Measurements from ENCODE around the gene SAMD7. TPM values are rescaled to one million over a fixed set of nuclear protein-coding genes. Genes with fewer than 3 reads are reported as not detected.
A peak's percentile ranks its signal among the peaks of the same experiment; 100 is the strongest.

Gene SAMD7, protein sequence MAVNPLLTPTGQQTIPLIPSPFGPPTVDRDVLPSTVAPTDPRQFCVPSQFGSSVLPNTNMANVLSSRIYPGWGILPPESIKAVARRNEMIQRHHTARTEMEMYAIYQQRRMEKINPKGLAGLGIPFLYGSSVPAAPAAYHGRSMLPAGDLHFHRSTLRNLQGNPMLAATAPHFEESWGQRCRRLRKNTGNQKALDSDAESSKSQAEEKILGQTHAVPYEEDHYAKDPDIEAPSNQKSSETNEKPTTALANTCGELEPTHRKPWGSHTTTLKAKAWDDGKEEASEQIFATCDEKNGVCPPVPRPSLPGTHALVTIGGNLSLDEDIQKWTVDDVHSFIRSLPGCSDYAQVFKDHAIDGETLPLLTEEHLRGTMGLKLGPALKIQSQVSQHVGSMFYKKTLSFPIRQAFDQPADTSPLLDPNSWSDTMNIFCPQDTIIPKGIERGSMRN
- not detected in 2 replicates for total RNA-seq

DNA sequence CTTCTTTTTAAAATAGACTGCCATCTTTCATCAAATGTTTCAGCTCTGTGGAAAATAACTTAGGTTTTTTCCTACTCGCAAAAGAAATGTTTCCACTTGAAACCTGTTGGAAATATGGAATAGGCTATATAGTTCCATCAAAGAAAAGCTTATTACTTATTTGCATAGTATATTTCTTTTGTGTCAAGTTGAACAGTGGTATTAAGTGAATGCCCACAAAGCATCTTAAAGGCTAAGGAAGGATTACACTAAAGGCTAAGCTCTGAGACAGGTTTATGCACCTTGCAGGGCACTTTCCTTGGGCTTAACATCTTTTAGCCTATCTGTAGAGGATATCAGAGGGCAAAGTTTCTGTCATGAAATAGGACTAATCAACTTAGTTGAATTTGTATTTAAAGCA is at the start of gene SAMD7:
TSS of gene SAMD7 (plus strand) at position 301 of the 400 bp plus-strand sequence. CDS start 7,927 bp downstream, outside the sequence.
- no peaks in the 10 kb centered on the region for H3K36me3 Mint-ChIP-seq (ENCODE audit: low read depth)
- H3K9me3 Mint-ChIP-seq: no peaks in the 10 kb centered on the region
- no peak for DNase-seq (ENCODE audit: low spot score)
- peaks cover 7% of the 10 kb centered on the region for H3K27me3 Mint-ChIP-seq (ENCODE audit: insufficient read depth)
- H3K4me3 Mint-ChIP-seq: no peak within 1 kb of the TSS
- no peak within 1 kb of the TSS for H3K27ac Mint-ChIP-seq
- intact Hi-C loops (cut with micrococcal nuclease): no loop called here
- H3K4me1 Mint-ChIP-seq (ENCODE audit: low read depth): no peaks in the 10 kb centered on the region

DNA sequence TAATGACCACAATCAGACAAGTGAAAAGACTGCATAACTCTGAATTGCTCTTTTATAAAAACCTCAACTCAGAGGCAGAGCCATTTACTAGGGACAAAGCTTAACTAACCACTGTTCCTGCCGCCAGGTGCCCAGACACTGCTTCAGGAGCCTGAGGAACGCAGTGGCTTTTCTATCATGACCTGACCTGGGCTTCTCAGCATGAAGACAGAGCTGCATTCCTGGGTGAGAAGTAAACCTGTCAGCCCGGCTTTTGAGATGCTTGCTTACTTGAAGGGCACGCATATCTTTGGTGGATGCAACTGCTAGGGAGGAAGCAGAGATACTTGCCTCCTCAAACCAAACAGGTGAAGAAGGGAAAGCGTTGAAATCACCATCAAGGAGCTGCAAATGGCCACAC is 49.5 kb upstream of the SAMD7 start:
- no peak for DNase-seq (ENCODE audit: low spot score)
- intact Hi-C loops (cut with micrococcal nuclease): loop anchor here (5.0 kb wide), 2 partner anchors 310 to 550 kb away; no protein-coding TSS in a partner anchor
- H3K27me3 Mint-ChIP-seq (ENCODE audit: insufficient read depth): peaks cover 26% of the 10 kb centered on the region
- H3K9me3 Mint-ChIP-seq: no peaks in the 10 kb centered on the region
- H3K36me3 Mint-ChIP-seq (ENCODE audit: low read depth): peaks cover 1% of the 10 kb centered on the region
- H3K4me3 Mint-ChIP-seq: no peak overlapping the region
- peaks cover 24% of the 10 kb centered on the region for H3K4me1 Mint-ChIP-seq (ENCODE audit: low read depth)
- H3K27ac Mint-ChIP-seq: no peak overlapping the region

DNA sequence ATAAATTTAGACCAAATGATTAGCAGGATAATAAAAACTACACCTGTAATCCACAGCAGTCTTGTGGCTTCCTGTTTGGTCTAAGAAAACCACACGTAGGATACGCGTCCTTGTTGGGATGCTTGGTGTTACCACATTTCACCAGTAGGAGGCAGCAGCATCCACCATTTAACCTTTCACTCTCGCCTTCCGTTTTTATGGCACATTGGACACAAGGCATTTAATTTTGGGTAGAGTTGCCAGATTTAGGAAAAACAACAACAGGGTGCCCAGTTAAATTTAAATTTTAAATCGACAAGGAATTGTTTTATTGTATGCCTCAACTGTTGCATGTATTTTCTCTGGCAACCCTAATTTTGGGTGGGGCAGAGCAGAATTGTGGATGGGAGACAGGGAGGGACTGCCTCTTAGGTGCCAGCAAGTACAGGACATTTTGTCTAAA is 47.9 kb upstream of the SAMD7 start:
- intact Hi-C loops (cut with micrococcal nuclease): loop anchor here (1.0 to 5.0 kb wide), 8 partner anchors 50 to 949 kb away; partner anchors contain the start of genes GPR160 and SEC62
- Mint-ChIP-seq H3K36me3 (ENCODE audit: low read depth) (peaks cover 1% of the 10 kb centered on the region), H3K4me3 (no peak overlapping the region), H3K27me3 (ENCODE audit: insufficient read depth) (peaks cover 25% of the 10 kb centered on the region), H3K4me1 (ENCODE audit: low read depth) (peaks cover 24% of the 10 kb centered on the region), H3K27ac (no peak overlapping the region), H3K9me3 (no peaks in the 10 kb centered on the region)
- peak; percentile 44 for DNase-seq (ENCODE audit: low spot score)

DNA sequence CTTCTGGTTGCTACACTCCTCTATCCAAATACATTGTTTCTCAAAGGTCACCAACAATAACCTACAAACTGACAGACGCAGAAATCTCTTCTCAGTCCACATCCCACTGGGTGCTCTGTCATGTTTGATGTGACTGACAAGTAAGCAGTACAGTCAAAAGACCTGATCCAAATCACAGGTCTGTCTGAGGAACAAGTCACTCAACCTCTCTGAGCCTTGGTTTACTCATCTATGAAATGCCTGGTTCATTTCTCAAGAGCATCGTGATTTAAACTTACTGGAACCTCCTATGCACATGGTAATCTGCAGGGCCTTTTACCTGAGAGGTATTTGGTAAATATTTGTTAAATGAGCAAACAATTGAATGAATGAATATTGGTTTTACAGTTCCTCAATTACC is 47.1 kb upstream of the SAMD7 start:
- H3K36me3 Mint-ChIP-seq (ENCODE audit: low read depth): peaks cover 1% of the 10 kb centered on the region

DNA sequence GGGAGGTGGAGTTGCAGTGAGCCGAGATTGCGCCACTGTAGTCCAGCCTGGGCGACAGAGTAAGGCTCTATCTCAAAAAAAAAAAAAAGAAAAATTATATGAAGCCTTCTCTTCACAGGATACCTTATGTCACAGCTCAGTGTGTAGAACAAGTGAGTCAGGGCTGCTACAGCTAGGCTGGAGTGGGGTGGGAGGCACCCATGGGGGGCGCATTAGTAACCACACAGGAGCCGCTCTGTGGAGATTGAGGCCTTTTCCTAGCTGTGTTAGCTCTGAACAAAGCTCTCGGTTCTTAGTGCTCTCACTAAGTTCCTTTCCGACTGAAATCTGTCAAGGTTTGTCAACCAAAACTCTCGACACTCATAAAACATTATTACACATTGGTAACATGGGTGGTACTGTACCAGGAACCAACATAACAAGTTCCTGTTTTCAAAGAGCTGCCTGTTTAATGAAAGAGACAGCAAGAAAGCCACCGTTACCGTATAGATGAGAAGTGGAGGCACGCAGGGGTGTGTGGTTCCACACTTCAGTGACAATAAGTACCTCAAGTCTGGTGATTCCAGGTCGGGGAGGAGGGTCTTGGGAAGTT is 46.1 kb upstream of the SAMD7 start:
- Mint-ChIP-seq H3K4me1 (ENCODE audit: low read depth) (peaks cover 32% of the 10 kb centered on the region), H3K4me3 (no peak overlapping the region), H3K27me3 (ENCODE audit: insufficient read depth) (peaks cover 22% of the 10 kb centered on the region), H3K27ac (no peak overlapping the region), H3K9me3 (no peaks in the 10 kb centered on the region), H3K36me3 (ENCODE audit: low read depth) (peaks cover 1% of the 10 kb centered on the region)
- no peak for DNase-seq (ENCODE audit: low spot score)
- intact Hi-C loops (cut with micrococcal nuclease): no loop called here

More for the DNA sequence above, 47.1 kb upstream of the SAMD7 start:
- Mint-ChIP-seq H3K9me3 (no peaks in the 10 kb centered on the region), H3K27ac (no peak overlapping the region), H3K27me3 (ENCODE audit: insufficient read depth) (peaks cover 24% of the 10 kb centered on the region), H3K4me1 (ENCODE audit: low read depth) (peaks cover 24% of the 10 kb centered on the region), H3K4me3 (no peak overlapping the region)
- intact Hi-C loops (cut with micrococcal nuclease): loop anchor here (5.0 kb wide), 2 partner anchors 308 to 548 kb away; no protein-coding TSS in a partner anchor
- DNase-seq (ENCODE audit: low spot score): no peak

DNA sequence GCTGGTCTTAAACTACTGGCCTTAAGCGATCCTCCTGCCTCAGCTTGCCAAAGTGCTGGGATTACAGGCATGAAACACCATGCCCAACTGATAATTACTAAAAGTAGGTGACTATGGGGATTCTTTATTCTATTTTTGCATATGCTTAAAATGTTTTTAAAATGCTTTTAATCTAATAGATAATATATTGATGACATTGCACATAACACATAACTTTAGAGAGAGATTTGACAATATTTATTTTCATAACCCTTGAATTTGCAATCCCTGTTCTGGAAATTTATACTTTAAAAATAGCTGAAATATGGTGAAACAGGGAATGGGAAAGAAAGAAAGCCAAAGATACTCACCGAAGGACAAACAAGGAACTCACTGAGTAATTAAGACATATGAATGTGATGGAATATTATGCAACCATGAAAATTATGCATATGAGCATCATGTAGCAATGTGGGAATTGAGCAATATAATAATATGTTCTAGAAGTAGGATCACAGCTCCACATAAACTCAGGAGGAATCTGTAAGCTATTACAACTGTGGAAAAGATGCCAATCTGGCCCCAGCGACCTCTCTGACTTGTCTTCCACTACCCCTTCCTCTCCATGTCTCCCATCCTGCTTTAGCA is 43.7 kb upstream of the SAMD7 start:
- Mint-ChIP-seq H3K27ac (no peak overlapping the region), H3K9me3 (no peaks in the 10 kb centered on the region), H3K4me3 (no peak overlapping the region), H3K36me3 (ENCODE audit: low read depth) (peaks cover 3% of the 10 kb centered on the region), H3K27me3 (ENCODE audit: insufficient read depth) (peaks cover 11% of the 10 kb centered on the region), H3K4me1 (ENCODE audit: low read depth) (peaks cover 50% of the 10 kb centered on the region)
- DNase-seq (ENCODE audit: low spot score): no peak
- intact Hi-C loops (cut with micrococcal nuclease): no loop called here

DNA sequence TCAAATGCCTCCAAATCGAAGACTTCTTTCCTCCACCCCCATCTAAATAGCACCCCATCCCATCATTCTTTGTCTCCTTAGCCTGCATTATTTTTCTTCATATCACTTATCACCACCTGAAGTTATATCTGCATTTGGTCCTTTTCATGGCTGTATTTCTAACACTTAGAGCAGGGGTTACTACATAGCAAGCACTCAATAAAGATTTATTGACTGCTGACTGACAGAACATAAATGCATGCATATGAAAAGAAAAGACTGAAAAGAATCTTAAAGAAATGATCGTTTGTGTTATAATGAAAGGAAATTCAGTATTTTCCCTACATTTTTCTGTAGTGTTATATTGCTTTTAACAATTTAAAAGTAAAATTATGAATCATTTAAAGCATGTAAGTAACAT is 43.0 kb upstream of the SAMD7 start:
- intact Hi-C loops (cut with micrococcal nuclease): no loop called here
- Mint-ChIP-seq H3K4me3 (no peak overlapping the region), H3K4me1 (ENCODE audit: low read depth) (peaks cover 48% of the 10 kb centered on the region), H3K27ac (no peak overlapping the region), H3K27me3 (ENCODE audit: insufficient read depth) (peaks cover 8% of the 10 kb centered on the region), H3K36me3 (ENCODE audit: low read depth) (peaks cover 3% of the 10 kb centered on the region), H3K9me3 (no peaks in the 10 kb centered on the region)
- no peak for DNase-seq (ENCODE audit: low spot score)

DNA sequence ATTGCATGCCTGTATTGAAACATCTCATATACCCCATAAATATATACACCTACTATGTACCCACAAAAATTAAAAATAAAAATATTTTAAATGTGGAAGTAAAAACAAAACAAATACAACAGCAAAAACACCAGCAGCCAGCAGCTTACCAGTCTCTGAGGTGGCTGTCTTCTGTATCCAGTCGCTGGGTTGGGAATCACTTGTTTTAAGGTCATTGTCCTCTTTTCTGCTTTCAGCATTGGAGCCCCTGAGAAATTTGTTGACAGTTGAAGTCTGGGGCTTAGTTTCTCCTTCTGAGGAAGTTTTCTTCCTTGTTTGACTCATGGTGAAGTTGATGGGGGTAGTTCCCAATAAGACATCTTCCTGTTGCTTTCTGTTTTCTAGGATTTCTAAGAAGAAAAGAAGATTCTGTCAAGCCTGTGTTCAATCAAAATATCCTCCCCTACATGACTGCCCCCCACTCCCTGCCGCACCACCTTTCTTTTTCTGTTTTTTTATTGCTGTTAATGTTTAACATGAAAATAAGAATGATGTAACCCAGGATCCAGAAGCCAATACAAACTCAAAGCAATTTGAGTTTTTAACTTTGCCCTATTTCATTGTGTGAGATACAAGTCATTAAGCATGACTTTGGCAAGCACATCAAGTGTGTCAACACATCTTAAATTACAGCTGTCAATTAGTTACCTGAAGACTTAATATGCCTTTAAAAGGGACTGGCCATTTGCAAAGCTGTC is 41.7 kb upstream of the SAMD7 start, which contains the start of gene LRRC31:
TSS of gene LRRC31 (minus strand) at position 452 of the 737 bp plus-strand sequence. CDS start at position 324, 128 bp downstream.
- H3K9me3 Mint-ChIP-seq: no peaks in the 10 kb centered on the region
- no peak within 1 kb of the TSS for H3K4me3 Mint-ChIP-seq
- H3K27ac Mint-ChIP-seq: no peak within 1 kb of the TSS
- DNase-seq (ENCODE audit: low spot score): no peak
- peaks cover 37% of the 10 kb centered on the region for H3K4me1 Mint-ChIP-seq (ENCODE audit: low read depth)
- intact Hi-C loops (cut with micrococcal nuclease): no loop called here
- peaks cover 3% of the 10 kb centered on the region for H3K36me3 Mint-ChIP-seq (ENCODE audit: low read depth)
- H3K27me3 Mint-ChIP-seq (ENCODE audit: insufficient read depth): peaks cover 2% of the 10 kb centered on the region

DNA sequence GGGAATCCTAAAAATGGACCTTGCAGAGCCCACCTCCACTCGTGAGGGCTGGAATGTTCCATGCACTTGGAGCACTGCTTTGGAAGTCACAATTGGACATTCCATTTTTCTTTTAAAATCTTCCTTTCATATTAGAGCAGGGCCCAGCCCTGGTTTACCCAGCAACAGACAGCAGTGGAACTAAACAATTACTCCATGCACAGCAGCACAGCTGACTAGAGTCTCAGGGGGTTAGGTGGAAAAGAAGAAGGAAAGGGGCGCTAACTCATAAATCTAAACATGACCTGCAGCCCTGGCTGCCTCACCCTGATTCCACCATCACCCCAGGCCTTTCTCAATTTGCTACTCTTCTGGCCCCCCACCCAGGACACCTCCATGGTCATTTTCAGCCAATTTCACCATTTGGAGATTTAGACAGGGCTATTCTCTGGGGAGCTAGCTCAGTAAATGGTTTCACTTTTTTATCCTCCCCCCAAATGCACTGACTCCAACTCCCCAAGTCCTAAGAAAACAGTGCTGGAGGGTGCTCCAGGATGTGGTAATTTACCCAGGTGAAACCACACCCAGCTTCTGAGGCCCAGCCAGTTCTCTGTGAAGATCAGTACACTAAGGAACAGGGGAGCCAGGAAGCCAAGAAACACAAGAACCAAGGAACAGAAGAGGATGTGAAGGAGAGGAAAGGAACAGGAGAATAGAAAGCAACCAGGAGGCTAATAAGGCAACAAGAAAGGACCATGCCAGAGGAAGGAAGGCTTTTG is 40.1 kb upstream of the SAMD7 start:
- Mint-ChIP-seq H3K27ac (no peak overlapping the region), H3K4me3 (peak overlapping the region; percentile 1), H3K4me1 (ENCODE audit: low read depth) (peaks cover 26% of the 10 kb centered on the region), H3K36me3 (ENCODE audit: low read depth) (peaks cover 2% of the 10 kb centered on the region), H3K9me3 (no peaks in the 10 kb centered on the region), H3K27me3 (ENCODE audit: insufficient read depth) (no peaks in the 10 kb centered on the region)
- DNase-seq (ENCODE audit: low spot score): peak; percentile 5
- intact Hi-C loops (cut with micrococcal nuclease): no loop called here

DNA sequence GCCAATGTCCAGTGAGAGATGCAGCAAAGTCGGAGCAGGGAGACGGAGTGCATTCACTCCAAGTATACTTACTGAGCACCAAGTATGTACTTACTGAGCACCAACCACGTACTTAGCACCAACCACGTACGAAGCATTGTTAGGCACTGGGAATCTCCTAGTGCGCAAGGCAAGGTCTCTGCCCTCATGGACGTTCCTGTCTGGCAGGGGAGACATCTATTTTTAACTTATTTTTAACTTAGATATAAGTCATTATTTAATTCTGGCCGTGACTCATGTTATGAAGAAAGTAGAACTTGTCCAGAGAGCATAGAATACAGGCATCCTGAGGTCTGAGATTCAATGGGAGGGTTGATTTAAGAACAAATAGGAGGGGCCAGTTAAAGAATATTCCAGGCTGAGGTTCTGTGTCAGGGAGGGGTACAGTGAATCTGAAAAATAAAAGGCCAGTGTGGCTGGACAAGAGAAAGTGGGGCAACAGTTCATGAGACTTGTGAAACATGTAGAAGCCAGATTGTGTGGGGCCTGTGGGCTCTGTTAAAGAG is 32.3 kb upstream of the SAMD7 start:
- Mint-ChIP-seq H3K4me3 (no peak overlapping the region), H3K27me3 (ENCODE audit: insufficient read depth) (no peaks in the 10 kb centered on the region), H3K9me3 (no peaks in the 10 kb centered on the region), H3K4me1 (ENCODE audit: low read depth) (no peaks in the 10 kb centered on the region), H3K27ac (no peak overlapping the region), H3K36me3 (ENCODE audit: low read depth) (no peaks in the 10 kb centered on the region)
- no peak for DNase-seq (ENCODE audit: low spot score)
- intact Hi-C loops (cut with micrococcal nuclease): no loop called here

DNA sequence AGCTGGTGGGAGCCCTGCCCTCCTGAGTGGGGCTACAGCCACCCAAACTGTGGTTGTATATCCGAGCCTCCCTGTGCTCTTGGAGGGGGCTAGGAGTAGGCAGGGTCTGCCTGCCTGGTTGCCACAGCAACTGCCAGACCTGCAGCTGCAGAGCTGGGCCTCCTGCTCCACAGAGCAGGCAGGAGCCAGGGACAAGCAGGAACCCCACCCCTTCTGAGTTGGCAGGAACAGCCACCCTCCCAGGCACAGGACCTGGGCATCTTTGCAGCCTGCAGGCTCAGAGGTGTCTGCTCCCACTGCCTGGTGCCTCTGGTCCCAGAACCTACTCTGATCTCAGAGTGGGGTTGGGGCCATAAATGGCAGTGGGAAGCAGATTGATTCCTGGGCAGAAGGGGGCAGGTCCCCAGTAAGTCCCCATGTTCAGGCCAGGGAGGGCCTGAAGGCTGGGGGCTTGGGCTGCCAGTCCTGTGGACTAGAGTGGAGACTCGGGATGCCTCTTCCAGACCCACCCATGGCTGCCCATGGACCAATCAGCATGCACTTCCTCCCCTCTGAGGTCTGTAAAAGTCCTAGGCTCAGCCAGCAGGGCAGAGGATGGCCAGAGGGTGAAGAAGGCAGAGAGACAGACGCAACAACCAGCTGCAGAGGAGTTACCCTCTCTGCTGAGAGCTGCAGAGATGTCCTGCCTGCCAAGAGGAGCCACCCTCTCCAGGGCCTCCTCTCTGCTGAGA is 31.4 kb upstream of the SAMD7 start:
- Mint-ChIP-seq H3K4me3 (no peak overlapping the region), H3K27ac (no peak overlapping the region), H3K9me3 (no peaks in the 10 kb centered on the region), H3K36me3 (ENCODE audit: low read depth) (no peaks in the 10 kb centered on the region), H3K27me3 (ENCODE audit: insufficient read depth) (peaks cover 5% of the 10 kb centered on the region), H3K4me1 (ENCODE audit: low read depth) (no peaks in the 10 kb centered on the region)
- DNase-seq (ENCODE audit: low spot score): no peak
- intact Hi-C loops (cut with micrococcal nuclease): no loop called here

Data from activated T-helper 1 cell treated with anti-CD3 and anti-CD28 coated beads, Interleukin-12 subunit alpha, Interleukin-12 subunit beta, Interleukin-2, Interleukin-4 antibody, amounts not matched to agents 30 ng/mL and 10 ng/mL and 1 ng/mL, durations not matched to agents 14 hours and 24 hours and 36 hours (primary cell).